NOMO-1 (cell line): ENCODE data around the gene DOCK9.
A peak's percentile ranks its signal among the peaks of the same experiment; 100 is the strongest.

Experiments
- DNase-seq, 2 experiments: peaks; one replicate each; lab custom pipeline; 2025; ENCODE audit not compliant: unreplicated experiment in 2 of 2; lab: John Stamatoyannopoulos, UW

The DOCK9 gene

GRCh38 chr13:98998831-98999638 lies 21.2 kb upstream of the DOCK9 start:
- DNase-seq: peak in 1 of 2 experiments; percentile 6

GRCh38 chr13:98997738-98998641 lies 20.1 kb upstream of the DOCK9 start:
- no peak for DNase-seq

GRCh38 chr13:98997011-98997730 lies 19.3 kb upstream of the DOCK9 start:
- DNase-seq: no peak

GRCh38 chr13:98996046-98996445 lies 18.2 kb upstream of the DOCK9 start:
- DNase-seq: no peak

- DNase-seq: no peak
These were observed 17.0 kb upstream of the DOCK9 start for GRCh38 chr13:98994896-98995295.

- no peak for DNase-seq
These were observed 16.2 kb upstream of the DOCK9 start for GRCh38 chr13:98994080-98994479.

- DNase-seq: no peak
These were observed 14.5 kb upstream of the DOCK9 start for GRCh38 chr13:98992355-98992754.

- no peak for DNase-seq
These were observed 12.8 kb upstream of the DOCK9 start for GRCh38 chr13:98990701-98991100.

- no peak for DNase-seq
These were observed 11.8 kb upstream of the DOCK9 start for GRCh38 chr13:98989469-98990235.

GRCh38 chr13:98988780-98989179 lies 10.9 kb upstream of the DOCK9 start:
- DNase-seq: no peak

GRCh38 chr13:98988277-98988676 lies 10.4 kb upstream of the DOCK9 start:
- DNase-seq: no peak

GRCh38 chr13:98987275-98987674 lies 9.4 kb upstream of the DOCK9 start:
- no peak for DNase-seq

- DNase-seq: peak; percentile 4 to 34
These were observed 8.5 kb upstream of the DOCK9 start for GRCh38 chr13:98986226-98986846.

- DNase-seq: no peak
These were observed 7.7 kb upstream of the DOCK9 start for GRCh38 chr13:98985591-98985990.

GRCh38 chr13:98984983-98985382 lies 7.1 kb upstream of the DOCK9 start:
- no peak for DNase-seq

- DNase-seq: no peak
These were observed 6.3 kb upstream of the DOCK9 start for GRCh38 chr13:98984118-98984517.

- no peak for DNase-seq
These were observed 5.3 kb upstream of the DOCK9 start for GRCh38 chr13:98983182-98983581.

GRCh38 chr13:98981369-98982080 lies 3.7 kb upstream of the DOCK9 start:
- no peak for DNase-seq

- DNase-seq: no peak
These were observed 1.3 kb upstream of the DOCK9 start for GRCh38 chr13:98979012-98979660.
